ENCODE results near the gene TCF3. TPM values are rescaled to one million over a fixed set of nuclear protein-coding genes. Genes with fewer than 3 reads are reported as not detected.

The TCF3 gene
- total RNA-seq, 6 donors from 2014 or later = 32.9 to 88.2 (median 53.3) TPM

DNA sequence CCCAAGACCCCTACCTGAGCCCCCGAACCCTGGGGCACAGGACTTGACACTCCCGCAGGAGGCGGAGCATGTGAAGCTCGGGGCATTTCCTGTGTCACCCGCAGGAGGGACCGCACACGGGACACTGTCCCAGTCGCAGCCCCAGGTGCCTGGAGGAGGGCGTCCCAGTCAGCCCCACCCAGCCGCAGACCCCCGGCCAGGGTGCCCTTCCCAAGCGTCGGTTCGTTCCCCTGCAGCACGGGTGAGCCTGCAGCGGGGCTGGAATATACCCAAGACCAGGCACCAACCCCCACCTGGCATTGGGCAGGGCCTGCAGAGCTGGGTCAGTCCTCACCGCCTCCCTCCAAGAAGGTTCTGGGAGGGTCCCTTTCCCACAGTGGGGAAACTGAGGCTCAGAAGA lies 21.6 kb downstream of the TCF3 start:
- Histone ChIP-seq H3K27me3 (no peaks in the 10 kb centered on the region), H3K36me3 (peaks cover 0 to 48% (median 28%) of the 10 kb centered on the region in 4 donors), H3K9me3 (no peaks in the 10 kb centered on the region), H3K4me1 (no peaks in the 10 kb centered on the region), H3K4me3 (no peak overlapping the region), H3K27ac (no peak overlapping the region)
- TF ChIP-seq, protein P1, sequence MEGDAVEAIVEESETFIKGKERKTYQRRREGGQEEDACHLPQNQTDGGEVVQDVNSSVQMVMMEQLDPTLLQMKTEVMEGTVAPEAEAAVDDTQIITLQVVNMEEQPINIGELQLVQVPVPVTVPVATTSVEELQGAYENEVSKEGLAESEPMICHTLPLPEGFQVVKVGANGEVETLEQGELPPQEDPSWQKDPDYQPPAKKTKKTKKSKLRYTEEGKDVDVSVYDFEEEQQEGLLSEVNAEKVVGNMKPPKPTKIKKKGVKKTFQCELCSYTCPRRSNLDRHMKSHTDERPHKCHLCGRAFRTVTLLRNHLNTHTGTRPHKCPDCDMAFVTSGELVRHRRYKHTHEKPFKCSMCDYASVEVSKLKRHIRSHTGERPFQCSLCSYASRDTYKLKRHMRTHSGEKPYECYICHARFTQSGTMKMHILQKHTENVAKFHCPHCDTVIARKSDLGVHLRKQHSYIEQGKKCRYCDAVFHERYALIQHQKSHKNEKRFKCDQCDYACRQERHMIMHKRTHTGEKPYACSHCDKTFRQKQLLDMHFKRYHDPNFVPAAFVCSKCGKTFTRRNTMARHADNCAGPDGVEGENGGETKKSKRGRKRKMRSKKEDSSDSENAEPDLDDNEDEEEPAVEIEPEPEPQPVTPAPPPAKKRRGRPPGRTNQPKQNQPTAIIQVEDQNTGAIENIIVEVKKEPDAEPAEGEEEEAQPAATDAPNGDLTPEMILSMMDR (IDR thresholded peaks at IDR 0.05) = no peak
- TF ChIP-seq EP300 (IDR thresholded peaks at IDR 0.05) (no peak), POLR2A (IDR thresholded peaks at IDR 0.05) (no peak), POLR2AphosphoS5 (IDR thresholded peaks at IDR 0.05) (no peak)
- ATAC-seq (ENCODE audit: low FRiP score in 2 of 2) (no peak), DNase-seq (peak in 1 of 2 donors; percentile 68)
- 98% methylated on average over 7 of the region's 17 CpGs; no CpG with 5 or more reads in 1 of the 2 donors for WGBS, 2 donors

DNA sequence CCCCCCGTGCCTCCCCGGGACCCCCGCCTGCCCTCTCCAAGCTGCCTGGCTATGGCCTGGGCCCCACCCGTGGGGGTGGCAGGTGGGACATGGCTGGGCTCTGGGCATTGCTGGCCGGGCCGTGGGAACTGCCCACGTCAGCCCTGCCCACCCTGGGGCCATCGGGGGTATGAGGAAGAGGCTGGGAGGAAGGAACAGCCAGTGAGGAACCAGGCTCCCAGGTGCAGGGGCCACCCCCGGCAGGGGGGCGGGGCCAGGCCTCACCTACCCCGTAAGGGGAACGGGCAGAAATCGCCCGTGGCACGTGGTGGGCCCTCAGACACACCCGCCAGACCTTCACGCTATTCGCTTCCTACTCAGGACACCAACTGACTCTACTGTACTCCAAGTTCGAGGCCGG lies 22.4 kb downstream of the TCF3 start:
- no peak for TF ChIP-seq EP300 (IDR thresholded peaks at IDR 0.05)
- TF ChIP-seq, protein P1 (IDR thresholded peaks at IDR 0.05) = no peak
- no peak for TF ChIP-seq POLR2A (IDR thresholded peaks at IDR 0.05)
- Histone ChIP-seq H3K9me3 (no peaks in the 10 kb centered on the region), H3K4me1 (no peaks in the 10 kb centered on the region), H3K27ac (no peak overlapping the region), H3K27me3 (no peaks in the 10 kb centered on the region), H3K36me3 (peaks cover 0 to 54% (median 30%) of the 10 kb centered on the region in 4 donors), H3K4me3 (no peak overlapping the region)
- 68 to 85% methylated on average over 3 to 19 of the region's 20 CpGs for WGBS, 2 donors
- DNase-seq (peak in 1 of 2 donors; percentile 81), ATAC-seq (ENCODE audit: low FRiP score in 2 of 2) (no peak)

DNA sequence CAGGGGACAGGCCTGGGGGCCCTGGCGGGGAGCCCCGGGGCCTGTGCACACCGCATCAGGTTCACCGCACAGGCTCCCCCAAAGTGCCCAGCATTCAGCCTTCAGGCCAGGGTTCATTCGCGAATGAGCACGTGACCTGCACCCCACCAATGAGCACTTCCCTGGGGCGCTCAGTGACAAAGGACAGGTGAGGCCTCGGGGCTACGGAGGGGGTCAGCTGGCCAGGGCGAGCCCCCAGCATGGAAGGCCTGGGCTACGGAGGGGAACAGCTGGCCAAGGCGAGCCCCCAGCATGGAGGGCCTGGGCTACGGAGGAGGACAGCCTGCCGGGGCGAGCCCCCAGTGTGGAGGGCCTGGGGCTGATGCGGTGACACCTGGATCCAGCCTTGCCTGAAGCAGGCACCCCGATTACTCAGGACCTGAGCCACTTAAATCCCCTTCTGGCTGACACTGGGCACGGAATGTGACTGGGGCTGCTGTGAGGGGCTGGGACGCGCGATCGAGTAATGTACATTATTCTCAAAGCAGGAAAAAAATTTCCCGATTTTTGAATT lies 23.1 kb downstream of the TCF3 start:
- H3K9me3 ChIP-seq = no peaks in the 10 kb centered on the region
- no peaks in the 10 kb centered on the region for H3K4me1 ChIP-seq
- H3K27me3 ChIP-seq = no peaks in the 10 kb centered on the region
- ATAC-seq (ENCODE audit: low FRiP score in 2 of 2) (no peak), DNase-seq (peak in 1 of 2 donors; percentile 68)
- TF ChIP-seq EP300 (IDR thresholded peaks at IDR 0.05) = no peak
- TF ChIP-seq POLR2A (IDR thresholded peaks at IDR 0.05) = no peak
- TF ChIP-seq POLR2AphosphoS5 (IDR thresholded peaks at IDR 0.05) = no peak
- TF ChIP-seq, protein P1 (IDR thresholded peaks at IDR 0.05) = no peak
- H3K36me3 ChIP-seq = peaks cover 0 to 56% (median 28%) of the 10 kb centered on the region in 4 donors
- WGBS, 2 donors = 92 to 94% methylated on average over 22 to 24 of the region's 24 CpGs
- no peak overlapping the region for H3K27ac ChIP-seq
- no peak overlapping the region for H3K4me3 ChIP-seq

DNA sequence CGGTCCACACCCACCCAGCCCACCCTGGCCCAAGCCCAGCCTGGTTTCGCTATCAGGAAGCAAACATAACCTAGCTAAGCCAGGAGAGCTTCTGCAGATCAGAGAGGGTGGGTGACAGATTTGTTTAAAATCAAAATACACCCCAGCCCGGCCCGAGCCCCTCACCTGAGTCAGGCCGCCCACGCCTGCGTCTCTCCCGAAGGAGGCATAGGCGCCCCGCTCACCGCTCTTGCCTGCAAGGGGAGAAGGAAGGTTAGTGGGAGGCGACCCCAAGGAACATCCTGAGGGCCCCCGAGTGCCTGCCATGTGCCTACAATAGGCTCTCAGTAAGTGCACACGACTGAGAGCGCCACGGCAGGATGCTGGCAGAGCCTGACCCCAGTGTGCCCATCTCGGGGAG lies 25.2 kb downstream of the TCF3 start:
- ATAC-seq (ENCODE audit: low FRiP score in 2 of 2) = no peak
- Histone ChIP-seq H3K9me3 (no peaks in the 10 kb centered on the region), H3K36me3 (peaks cover 0 to 54% (median 24%) of the 10 kb centered on the region in 4 donors), H3K4me1 (no peaks in the 10 kb centered on the region), H3K27me3 (no peaks in the 10 kb centered on the region), H3K4me3 (no peak overlapping the region), H3K27ac (no peak overlapping the region)
- TF ChIP-seq, protein P1 (IDR thresholded peaks at IDR 0.05) = no peak
- 97 to 100% methylated on average over 1 to 16 of the region's 17 CpGs for WGBS, 2 donors
- DNase-seq = no peak

DNA sequence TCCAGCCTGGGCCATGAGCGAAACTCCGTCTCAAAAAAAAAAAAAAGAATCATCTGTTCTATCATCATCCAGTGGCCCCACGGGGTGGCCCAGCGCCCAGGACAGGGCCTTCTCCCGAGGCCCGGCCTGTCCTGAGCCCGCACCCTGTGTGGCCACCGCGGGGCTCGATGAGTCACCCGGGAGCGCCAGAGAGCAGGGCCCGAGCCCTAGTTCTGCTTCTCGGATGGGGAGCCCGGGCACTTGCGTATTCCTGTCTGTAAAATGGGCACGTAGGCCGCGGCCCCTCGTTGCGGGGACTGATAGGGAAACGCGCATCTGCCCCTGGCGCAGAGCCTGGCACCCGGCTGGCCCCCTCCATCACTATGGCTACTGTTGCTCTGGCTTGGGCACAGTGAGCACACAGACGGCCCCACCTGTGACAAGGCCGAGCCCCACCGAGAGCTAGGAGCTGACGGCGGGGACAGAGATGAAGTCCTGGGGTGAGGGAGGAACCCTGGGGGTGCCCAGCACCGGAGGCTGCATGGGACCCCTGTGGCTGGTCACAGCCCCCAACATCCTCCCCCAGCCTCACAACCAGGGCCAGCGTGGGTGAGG lies 25.9 kb downstream of the TCF3 start:
- H3K36me3 ChIP-seq = peaks cover 0 to 55% (median 24%) of the 10 kb centered on the region in 4 donors
- ATAC-seq (ENCODE audit: low FRiP score in 2 of 2) (no peak), DNase-seq (peak in 1 of 2 donors; percentile 73)
- H3K4me1 ChIP-seq = no peaks in the 10 kb centered on the region
- H3K27me3 ChIP-seq = no peaks in the 10 kb centered on the region
- no peak overlapping the region for H3K27ac ChIP-seq
- no peak overlapping the region for H3K4me3 ChIP-seq
- WGBS, 2 donors = 91 to 93% methylated on average over 4 to 26 of the region's 32 CpGs
- no peaks in the 10 kb centered on the region for H3K9me3 ChIP-seq
- TF ChIP-seq, protein P1 (IDR thresholded peaks at IDR 0.05) = no peak
- TF ChIP-seq POLR2AphosphoS5 (IDR thresholded peaks at IDR 0.05) (no peak), POLR2A (IDR thresholded peaks at IDR 0.05) (no peak), EP300 (IDR thresholded peaks at IDR 0.05) (no peak)
